GM21786 (cell line): ENCODE results near the gene LGALS7.
"Not testable (repeated sequence)": the region's sequence is repeated elsewhere in the genome, so short reads cannot be mapped to it uniquely, and the experiment has no call there.

Experiments
- ATAC-seq: cut with Tn5 transposase; IDR thresholded peaks from one replicate; pipeline ENCODE4 v1.9.1; 2021; ENCODE audit not compliant: unreplicated experiment

The LGALS7 gene

DNA sequence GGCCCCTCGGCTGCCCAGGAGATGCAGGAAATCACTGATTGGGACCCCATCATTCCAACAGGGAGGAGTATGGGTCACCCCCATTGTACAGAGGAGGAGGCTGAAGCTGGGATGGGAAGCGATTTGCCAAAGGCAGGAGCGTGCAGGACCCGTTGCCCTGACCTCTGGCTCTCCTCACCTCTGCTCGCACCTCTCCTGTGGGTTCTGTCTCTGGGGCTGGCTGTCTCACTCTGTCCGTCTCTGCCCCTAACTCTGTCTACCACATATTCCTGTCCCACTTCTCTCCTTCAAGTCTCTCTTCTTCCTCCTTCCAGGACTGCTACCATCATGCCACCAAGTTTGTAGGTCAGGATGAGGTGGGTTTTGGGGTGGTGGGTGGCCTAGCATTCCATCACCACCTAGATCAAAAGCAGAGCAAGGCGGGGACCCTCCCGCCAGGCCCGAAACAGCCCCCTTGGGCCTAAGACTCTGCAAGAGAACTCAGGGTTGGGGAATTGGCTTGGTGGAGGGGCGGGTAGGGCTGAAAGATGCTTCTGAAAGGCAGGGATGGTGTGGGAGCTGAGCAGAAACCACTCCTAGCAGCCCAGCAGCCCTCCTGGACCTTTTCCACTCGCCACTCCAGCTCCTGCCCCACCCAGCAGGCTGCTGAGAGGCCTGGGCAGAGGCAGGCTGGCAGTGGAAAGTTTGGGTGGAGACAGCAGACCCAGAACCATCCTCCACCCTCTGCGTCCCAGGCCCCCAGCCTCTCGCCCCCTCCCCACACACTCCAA lies 1.0 kb upstream of the LGALS7 start:
- ATAC-seq, result no peak

DNA sequence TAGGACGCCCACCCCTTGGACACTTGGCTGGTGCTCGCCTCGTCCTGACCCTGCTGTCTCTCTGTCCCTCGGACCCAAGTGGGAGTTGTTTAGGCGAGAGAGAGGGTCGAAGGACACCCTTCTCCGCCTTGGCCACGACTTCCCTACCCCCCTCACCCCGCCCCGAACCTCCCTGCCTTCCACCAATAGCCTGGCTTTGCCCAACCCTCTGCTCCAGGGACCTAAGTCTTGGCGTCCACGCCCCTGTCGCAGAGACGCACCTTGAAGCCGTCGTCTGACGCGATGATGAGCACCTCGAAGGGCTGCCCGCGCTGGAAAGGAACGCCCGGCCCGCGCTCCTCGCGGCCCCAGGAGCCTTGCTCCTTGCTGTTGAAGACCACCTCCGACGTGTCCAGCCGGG lies 1.7 kb downstream of the LGALS7 start:
- ATAC-seq, result not testable (repeated sequence)

DNA sequence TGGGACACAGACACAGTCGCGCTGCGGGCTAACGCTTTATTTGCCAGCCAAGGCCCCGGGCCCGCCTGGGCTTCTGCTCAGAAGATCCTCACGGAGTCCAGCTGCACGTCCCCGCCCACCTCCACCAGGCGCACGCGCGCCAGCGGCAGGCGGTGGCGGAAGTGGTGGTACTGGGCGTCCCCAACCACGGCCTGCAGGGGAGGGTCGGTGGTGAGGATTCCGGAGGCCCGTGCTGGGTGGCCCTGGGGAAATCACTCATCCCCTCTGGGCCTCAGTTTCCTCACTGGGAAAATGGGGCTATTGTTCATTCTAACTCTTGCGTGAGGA lies 2.4 kb downstream of the LGALS7 start:
- ATAC-seq, result not testable (repeated sequence)

DNA sequence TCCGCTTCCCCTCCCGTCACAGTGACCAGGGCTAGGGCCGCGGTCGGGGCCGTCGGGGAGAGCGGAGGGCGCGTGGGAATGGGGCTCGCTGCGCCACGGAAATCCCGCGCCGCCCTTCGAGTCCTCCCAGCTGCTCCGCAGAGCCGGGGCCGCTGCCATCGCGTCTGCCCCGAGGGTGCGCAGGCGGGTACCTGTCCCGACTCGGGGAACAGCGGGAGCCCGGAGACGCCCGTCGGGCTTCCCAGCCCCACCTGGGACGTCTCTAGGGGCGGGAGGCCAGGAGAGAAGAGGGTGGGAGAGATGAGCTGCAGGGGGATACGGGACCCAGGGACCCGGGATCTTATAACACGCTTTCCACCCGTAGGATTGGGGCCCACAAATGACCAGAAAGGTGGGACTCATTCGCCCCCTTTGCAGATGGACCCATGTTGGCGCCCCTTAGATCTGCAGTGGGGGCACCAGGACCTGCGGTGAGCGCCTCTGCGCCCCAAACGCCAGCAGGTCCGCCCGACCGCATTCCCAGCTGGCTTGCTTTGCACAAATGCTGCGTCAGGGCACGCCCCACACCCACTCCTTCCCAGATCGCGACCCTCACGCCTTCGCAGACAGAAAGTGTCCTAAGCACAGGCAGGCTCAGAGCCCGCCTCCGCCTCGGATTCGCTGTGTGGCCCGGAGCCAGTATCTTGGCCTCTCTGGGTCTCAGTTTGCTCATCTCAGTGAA lies 2.9 kb downstream of the LGALS7 start:
- ATAC-seq, result not testable (repeated sequence)

DNA sequence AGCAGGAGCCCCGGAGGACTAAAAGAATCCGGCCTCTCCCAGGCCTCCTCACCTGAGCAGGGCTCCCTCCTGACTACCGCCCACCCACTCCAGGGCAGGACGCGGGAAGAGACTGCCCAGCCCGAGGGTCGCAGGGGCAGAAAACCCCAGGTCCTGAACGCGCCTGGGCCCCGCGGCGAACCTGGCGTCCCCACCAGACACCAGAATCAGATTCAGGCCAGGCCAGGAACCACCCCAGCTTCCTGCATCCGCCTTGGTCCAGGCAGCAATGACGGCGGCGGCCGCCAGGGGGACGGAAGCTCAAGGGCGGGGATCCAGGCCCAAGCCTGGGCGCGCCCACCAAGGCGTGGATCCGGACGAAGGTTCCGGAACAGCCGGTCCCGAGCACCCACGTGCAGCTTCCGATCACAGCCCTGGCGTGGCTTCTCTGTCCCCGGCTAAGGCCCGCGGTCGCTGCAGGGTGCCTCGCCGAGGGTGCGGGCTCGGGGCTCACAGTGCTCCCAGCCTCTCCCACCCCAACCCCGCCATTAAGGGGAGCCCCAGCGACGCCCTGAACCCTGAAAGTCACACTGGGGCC lies 3.6 kb downstream of the LGALS7 start:
- ATAC-seq, result peak; percentile 53

DNA sequence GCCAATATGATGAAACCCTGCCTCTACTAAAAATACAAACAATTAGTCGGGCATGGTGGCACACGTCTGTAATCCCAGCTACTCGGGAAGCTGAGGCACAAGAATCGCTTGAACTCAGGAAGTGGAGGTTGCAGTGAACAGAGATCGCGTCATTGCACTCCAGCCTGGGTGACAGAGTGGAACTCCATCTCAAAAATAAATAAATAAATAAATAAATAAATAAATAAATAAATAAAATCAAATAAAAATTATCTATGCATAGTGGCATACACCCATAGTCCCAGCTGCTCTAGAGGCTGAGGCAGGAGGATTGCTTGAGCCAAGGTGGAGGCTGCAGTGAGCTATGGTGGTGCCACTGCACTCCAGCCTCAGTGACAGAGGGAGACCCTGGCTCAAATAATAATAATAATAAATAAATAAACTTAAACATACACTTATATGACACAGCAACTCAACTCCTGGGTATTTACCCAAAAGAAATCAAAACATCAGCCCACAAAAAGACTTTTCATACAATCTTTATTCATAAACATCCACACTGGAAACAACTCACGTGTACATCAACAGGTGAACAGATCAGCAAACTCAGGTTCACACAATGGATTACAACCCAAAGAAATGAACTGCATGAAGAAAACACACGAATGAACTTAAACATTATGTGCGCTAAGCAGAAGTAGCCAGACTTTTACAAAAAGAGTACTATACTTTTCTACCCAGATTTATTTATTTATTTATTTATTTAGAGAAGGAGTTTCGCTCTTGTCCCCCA lies 6.9 kb downstream of the LGALS7 start:
- no peak for ATAC-seq

DNA sequence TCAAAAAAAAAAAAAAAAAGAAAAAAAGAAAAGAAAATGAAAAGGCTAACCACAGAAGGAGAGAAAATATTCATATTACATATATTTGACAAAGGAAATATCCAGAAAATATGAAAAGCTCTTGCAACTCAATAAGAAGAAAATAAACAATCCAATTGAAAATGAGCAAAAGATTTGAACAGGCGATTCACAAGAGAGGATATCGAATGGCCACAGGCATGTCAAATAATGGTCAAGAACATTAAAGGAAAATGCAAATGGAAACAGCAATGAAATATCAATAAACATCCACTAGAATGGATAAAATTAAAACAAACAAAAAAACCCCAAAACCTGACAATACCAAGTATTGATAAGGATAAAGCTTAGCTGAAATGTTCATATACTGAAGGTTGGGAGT lies 8.1 kb downstream of the LGALS7 start:
- no peak for ATAC-seq

DNA sequence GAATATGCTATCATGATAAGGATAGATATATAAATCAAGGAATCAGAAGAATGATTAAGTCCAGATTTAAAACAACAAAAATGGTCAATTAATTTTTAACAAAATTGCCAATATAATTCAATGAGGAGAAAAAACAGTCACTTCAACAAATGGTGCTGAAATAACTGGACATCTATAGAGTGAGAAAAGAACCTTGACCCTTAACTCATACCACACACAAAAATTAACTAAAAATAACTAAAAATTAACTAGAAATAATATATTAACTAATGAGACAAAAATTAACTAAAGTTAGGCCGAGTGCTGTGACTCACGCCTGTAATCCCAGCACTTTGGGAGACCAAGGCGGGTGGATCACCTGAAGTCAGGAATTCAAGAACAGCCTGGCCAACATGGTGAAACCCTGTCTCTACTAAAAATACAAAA lies 9.5 kb downstream of the LGALS7 start:
- ATAC-seq, result no peak

DNA sequence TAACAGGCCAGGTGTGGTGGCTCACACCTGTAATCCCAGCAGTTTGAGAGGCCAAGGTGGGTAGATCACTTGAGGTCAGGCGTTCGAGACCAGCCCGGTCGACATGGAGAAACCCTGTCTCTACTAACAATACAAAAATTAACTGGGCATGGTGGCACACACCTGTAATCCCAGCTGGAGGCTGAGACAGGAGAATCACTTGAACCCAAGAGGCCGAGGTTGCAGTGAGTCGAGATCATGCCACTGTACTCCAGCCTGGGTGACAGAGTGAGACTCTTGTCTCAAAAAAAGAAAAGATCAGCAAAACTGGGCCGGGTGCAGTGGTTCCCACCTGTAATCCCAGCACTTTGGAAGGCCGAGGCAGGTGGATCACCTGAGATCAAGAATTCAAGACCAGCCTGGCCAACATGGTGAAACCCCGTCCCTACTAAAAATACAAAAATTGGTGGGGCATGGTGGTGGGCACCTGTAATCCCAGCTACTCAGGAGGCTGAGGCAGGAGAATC lies 11.4 kb downstream of the LGALS7 start:
- not testable (repeated sequence) for ATAC-seq

DNA sequence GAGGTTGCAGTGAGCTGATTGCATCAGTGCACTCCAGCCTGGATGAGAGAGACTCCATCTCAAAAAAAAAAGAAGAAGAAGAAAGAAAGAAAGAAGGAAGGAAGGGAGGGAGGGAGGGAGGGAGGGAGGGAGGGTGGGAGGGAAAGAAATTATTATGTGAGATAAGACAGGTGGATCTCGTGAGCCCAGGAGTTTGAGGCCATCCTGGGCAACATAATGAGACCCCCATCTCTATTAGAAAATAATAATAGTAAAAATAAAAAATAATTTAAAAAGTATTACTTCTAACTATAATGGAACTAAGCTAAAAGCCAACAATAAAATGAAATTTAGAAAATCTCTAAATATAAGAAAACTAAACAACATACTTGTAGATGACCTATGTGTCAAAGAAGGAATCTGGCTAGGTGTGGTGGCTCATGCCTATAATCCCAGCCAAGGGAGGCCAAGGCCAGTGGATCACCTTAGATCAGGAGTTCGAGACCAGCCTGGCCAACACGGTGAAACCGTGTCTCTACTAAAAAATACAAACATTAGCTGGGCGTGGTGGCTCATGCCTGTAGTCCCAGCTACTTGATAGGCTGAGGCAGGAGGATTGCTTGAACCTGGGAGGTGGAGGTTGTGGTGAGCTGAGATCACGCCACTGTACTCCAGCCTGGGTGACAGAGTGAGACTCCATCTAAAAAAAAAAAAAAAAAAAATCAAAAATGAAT lies 12.4 kb downstream of the LGALS7 start:
- not testable (repeated sequence) for ATAC-seq

DNA sequence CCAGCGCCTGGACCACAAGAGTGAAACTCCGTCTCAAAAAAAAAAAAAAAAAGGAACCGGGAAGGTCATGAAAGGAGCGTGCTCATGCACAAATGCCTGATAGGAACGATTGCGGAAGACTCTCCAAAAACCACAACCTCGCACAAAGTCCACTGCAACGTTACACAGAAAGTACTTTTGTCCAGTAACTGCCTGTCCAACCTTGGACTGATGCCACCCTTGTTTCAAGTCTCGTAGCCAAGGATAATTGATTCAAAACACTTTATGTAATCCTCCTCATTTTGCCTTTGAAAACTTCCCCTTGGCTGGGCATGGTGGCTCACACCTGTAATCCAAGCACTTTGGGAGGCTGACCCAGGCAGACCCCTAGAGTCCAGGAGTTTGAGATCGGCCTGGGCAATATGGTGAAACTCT lies 13.7 kb downstream of the LGALS7 start:
- no peak for ATAC-seq

DNA sequence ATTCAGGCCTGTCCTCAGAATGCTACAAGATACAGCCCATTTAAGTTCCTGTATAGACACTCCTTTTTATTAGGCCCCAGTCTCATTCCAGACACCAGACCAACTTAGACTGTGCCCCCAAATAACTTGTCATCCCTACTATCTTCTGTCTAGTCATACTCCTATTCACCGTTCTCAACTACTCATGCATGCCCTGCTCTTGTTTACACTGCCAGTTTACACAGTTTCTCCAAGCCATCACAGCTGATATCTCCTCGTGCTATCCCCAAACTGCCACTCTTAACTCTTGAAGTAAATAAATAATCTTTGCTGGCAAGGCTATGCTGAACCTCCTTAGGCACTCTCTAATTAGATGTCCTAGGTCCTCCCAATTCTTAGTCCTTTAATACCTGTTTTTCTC lies 19.1 kb downstream of the LGALS7 start:
- not testable (repeated sequence) for ATAC-seq

DNA sequence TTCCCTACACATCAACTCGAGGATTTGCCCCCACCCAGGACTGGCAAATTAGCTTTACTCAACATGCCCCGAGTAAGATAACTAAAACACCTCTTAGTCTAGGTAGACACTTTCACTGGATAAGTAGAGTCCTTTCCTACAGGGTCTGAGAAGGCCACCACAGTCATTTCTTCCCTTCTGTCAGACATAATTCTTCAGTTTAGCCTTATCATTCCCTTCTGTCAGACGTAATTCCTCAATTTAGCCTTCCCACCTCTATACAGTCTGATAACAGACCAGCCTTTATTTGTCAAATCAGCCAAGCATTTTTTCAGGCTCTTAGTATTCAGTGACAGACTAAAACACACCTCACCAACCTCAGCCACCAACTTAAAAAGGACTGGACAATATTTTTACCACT lies 19.5 kb downstream of the LGALS7 start:
- ATAC-seq, result not testable (repeated sequence)

DNA sequence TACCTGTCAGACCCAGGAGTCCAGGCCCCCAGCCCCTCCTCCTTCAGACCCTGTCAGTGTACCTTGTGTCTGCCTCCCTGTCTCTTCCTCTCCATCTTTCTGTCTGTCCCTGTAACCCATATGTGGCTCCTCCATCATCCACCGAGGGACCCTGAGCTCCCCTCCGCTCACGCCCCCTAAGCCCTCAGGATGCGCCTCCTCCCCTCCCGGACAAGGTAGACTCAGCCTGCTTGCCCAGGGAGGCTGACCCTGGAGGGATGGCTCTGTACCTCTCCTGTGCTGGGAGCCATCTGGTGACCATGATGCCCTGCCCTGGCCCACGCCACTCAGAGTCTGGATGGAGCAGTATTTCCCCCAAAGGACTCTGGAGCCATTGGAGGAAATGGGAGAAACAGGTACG lies 28.0 kb downstream of the LGALS7 start:
- ATAC-seq, result no peak

DNA sequence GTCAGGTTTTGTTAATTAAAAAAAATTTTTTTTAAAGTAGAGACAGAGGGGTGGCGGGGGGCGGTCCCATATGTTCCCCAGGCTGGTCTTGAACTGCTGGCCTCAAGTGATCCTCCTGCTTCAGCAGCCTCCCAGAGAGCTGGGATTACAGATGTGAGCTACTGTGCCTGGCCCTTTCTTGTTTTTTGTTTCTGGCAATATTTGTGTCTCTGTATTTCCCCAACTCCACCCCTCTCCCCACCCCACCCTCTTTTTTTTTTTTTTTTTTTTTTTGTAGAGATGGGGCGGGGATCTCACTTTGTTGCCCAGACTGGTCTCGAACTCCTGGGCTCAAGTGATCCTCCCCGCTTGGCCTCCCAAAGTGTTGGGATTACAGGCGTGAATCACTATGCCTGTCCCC lies 28.4 kb downstream of the LGALS7 start:
- no peak for ATAC-seq

DNA sequence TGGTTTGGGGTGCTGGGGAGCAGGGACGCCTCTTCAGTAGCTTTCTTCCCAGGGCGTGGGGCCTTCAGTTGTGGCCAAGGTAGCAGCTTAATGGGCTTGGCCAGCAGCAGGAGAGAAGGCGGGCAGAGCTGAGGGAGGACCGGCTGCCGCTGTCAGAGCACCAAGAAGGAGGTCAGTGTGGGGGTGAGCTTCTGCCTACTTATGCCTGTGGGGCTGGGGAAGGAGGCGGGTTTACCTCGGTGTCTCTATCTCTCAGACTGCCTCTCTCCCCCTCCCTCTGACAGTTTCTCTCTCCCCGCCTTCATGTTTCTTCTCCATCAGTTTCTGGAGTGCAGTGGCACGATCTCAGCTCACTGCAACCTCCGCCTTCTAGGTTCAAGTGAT lies 29.0 kb downstream of the LGALS7 start, which contains the start of gene CAPN12:
CAPN12 (minus strand) TSS at position 177 of the 384 bp plus-strand sequence. CDS start 309 bp downstream, outside the sequence.
- no peak for ATAC-seq

DNA sequence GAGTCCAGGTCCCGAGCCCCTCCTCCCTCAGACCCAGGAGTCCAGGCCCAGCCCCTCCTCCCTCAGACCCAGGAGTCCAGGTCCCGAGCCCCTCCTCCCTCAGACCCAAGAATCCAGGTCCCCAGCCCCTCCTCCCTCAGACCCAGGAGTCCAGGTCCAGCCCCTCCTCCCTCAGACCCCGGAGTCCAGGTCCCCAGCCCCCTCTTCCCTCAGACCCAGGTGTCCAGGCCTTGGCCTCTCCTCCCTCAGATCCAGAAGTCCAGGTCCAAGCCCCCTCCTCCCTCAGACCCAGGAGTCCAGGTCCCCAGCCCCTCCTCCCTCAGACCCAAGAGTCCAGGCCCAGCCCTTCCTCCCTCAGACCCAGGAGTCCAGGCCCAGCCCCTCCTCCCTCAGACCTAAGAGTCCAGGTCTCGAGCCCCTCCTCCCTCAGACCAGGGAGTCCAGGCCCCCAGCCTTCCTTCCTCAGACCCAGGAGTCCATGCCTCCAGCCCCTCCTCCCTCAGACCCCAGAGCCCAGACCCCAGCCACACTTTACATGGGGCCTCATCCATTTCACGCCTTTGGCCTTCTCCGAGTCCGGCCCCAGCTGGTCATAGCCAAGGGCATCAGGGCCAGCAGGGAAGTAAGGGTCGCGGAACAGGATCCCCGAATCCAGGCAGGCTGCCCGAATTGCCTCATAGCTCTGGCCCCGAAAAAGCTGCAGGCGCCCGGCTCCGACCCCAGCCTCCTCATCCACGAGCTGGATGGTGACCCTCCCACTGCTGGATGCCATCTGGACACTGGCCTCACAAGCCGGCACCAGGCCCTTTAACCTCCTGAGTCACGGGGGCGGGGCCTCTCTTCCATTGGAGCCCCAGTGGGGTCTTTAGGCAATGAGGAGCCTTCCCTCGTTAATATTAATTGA lies 29.7 kb downstream of the LGALS7 start:
- no peak for ATAC-seq

DNA sequence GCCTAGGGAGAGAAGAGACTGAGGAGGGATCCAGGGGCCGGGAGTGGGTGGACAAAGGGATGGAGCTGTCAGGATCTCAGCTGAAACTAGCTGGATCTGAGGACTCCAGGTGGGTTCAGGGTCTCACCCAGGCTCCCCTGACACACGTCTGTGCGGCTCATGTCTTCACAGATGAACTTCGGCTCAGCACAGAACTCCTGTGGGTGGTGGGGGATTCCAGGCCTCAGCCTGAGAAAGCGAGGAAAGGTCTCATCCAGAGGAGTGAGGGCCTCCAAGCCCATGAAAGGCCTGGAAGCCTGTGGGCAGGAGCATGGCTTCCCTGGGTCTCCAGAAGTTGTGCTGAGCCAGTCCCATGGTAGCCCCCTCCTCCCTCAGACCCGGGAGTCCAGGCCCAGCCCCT lies 30.4 kb downstream of the LGALS7 start:
- no peak for ATAC-seq

DNA sequence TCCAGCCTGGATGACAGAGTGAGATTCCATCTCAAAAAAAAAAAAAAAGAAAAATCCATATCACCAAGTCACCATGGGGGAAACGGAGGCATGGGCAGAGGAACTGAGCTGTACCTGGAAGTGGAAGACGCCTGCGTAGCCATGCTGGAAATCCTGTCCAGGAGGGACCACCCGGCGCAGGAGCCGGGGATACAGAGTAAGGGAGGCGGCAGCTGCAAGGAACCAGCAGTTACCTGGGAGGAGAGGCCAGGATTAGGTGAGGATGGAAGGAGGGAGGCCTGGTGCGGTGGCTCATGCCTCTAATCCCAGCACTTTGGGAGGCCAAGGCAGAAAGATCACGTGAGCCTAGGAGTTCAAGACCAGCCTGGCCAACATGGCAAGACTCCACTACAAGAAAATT lies 31.0 kb downstream of the LGALS7 start:
- ATAC-seq, result no peak

DNA sequence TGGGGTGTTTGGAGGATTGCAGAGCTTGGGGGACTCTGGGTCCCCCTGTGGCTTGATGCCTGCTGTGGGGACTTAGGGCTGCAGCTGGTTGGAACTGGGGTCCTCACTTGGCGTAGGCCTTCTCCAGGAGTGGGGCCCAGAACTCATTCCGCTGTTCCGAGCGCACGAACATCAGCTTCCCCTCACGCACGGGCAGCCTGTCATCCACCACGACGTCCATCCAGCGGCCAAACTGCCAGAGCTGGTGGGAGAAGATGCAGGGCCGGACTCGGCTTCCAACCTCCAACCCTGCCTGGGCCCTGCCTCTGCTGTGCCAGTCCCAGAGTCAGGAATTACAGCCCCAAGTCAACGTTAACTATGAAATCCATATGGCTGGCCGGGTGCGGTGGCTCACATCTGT lies 31.6 kb downstream of the LGALS7 start:
- no peak for ATAC-seq
